Muscle of arm (tissue), 12 donors: ENCODE data around the gene LSG1. TPM values are rescaled to one million over a fixed set of nuclear protein-coding genes. Genes with fewer than 3 reads are reported as not detected.
"Not testable (repeated sequence)": the region's sequence is repeated elsewhere in the genome, so short reads cannot be mapped to it uniquely, and the experiment has no call there.

ENCODE experiments used
- DNase-seq: peaks from one replicate; pipeline ENCODE4 v3.0.0-alpha.2; 2013
- polyA plus RNA-seq, 12 donors: library from polyadenylated mRNA; unstranded; fragments of 120-200 nt; gene quantifications; one replicate each; pipeline ENCODE4 v1.2.1, GENCODE V29; 2013; ENCODE audit not compliant: insufficient read length in 12 of 12

LSG1 gene
- polyA plus RNA-seq, 12 donors, result 23.2 to 40.6 (median 27.5) TPM; not detected in 1

GRCh38 chr3:194620196-194620595 lies 51.8 kb downstream of the LSG1 start:
- DNase-seq, result no peak

- DNase-seq, result no peak
These were observed 52.2 kb downstream of the LSG1 start for GRCh38 chr3:194619741-194620140.

- DNase-seq, result no peak
These were observed 53.0 kb downstream of the LSG1 start for GRCh38 chr3:194618858-194619608.

GRCh38 chr3:194617827-194618226 lies 54.2 kb downstream of the LSG1 start:
- no peak for DNase-seq

- DNase-seq, result no peak
These were observed 54.8 kb downstream of the LSG1 start for GRCh38 chr3:194617143-194617671.

- no peak for DNase-seq
These were observed 56.8 kb downstream of the LSG1 start for GRCh38 chr3:194615226-194615625.

GRCh38 chr3:194612221-194612620 lies 59.8 kb downstream of the LSG1 start:
- DNase-seq, result no peak

GRCh38 chr3:194610689-194611088 lies 61.3 kb downstream of the LSG1 start:
- no peak for DNase-seq

- DNase-seq, result no peak
These were observed 62.4 kb downstream of the LSG1 start for GRCh38 chr3:194609601-194610000.

GRCh38 chr3:194608981-194609380 lies 63.0 kb downstream of the LSG1 start:
- no peak for DNase-seq

- no peak for DNase-seq
These were observed 64.2 kb downstream of the LSG1 start for GRCh38 chr3:194607592-194608389.

- no peak for DNase-seq
These were observed 65.0 kb downstream of the LSG1 start for GRCh38 chr3:194606941-194607340.

GRCh38 chr3:194606163-194606562 lies 65.8 kb downstream of the LSG1 start:
- DNase-seq, result no peak

- not testable (repeated sequence) for DNase-seq
These were observed 66.7 kb downstream of the LSG1 start for GRCh38 chr3:194605314-194605713.

- no peak for DNase-seq
These were observed 67.2 kb downstream of the LSG1 start for GRCh38 chr3:194604837-194605236.

- no peak for DNase-seq
These were observed 67.9 kb downstream of the LSG1 start for GRCh38 chr3:194604126-194604525.

- DNase-seq, result no peak
These were observed 69.3 kb downstream of the LSG1 start for GRCh38 chr3:194602669-194603171.

GRCh38 chr3:194598771-194599557 lies 73.0 kb downstream of the LSG1 start:
- DNase-seq, result no peak

GRCh38 chr3:194596906-194597305 lies 75.1 kb downstream of the LSG1 start:
- DNase-seq, result no peak

GRCh38 chr3:194592798-194593752 lies 78.9 kb downstream of the LSG1 start:
- no peak for DNase-seq
